SK-N-SH (cell line): ENCODE results near the gene EDARADD. TPM values are rescaled to one million over a fixed set of nuclear protein-coding genes. Genes with fewer than 3 reads are reported as not detected.

Experiments
- CTCF ChIA-PET: fragments of 300-600, 350-600 bp; formaldehyde crosslinking; extraction: SDS; loops from one replicate; lab custom pipeline; 2021; lab: Yijun Ruan, JAX
- POLR2A ChIA-PET: fragments of 350-600 bp; sonication (Branson Sonifier 250); formaldehyde crosslinking; extraction: SDS; loops from one replicate; lab custom pipeline; 2020; ENCODE audit warnings: antibody characterized with exemption, inconsistent platforms; lab: Yijun Ruan, JAX
- DNase-seq: peaks from one replicate; pipeline ENCODE4 v3.0.0; 2012
- H2AFZ ChIP-seq: fragments of 200-600 bp; sonication (generic); 2 replicates; pipeline ENCODE4 v1.8.1; 2016; ENCODE audit warnings: antibody characterized with exemption, mild to moderate bottlenecking, low read depth
- H3F3A ChIP-seq: fragments of 200-600 bp; sonication (generic); replicated peaks from 2 replicates; pipeline ENCODE3; 2016; ENCODE audit warnings: antibody characterized with exemption, mild to moderate bottlenecking; ENCODE audit not compliant: insufficient read depth
- H3K27ac ChIP-seq, 2 experiments: fragments of 200-500 bp in 1 of 2; fragments of 200-600 bp in 1 of 2; sonication (Bioruptor generic) in 1 of 2; sonication (generic), shearing (Covaris generic) in 1 of 2; 2 replicates each; pipeline versions ENCODE4 v1.5.1 to v1.6.1; 2014 to 2016; ENCODE audit warnings: low read depth in 2 of 2, inconsistent platforms in 1 of 2, low read length in 1 of 2, mild to moderate bottlenecking in 1 of 2, mixed read lengths in 1 of 2
- H3K27me3 ChIP-seq: fragments of 200-600 bp; sonication (generic), shearing (Covaris generic); 2 replicates; pipeline ENCODE4 v1.6.1; 2016; ENCODE audit warnings: mixed run types; ENCODE audit not compliant: insufficient read depth
- H3K36me3 ChIP-seq, 2 experiments: fragments of 200-500 bp in 1 of 2; fragments of 200-600 bp in 1 of 2; sonication (Bioruptor generic) in 1 of 2; sonication (generic) in 1 of 2; replicated peaks in 1 of 2; 2 replicates each; pipeline versions ENCODE3 to v1.5.1; 2014 to 2016; ENCODE audit warnings: low read length in 1 of 2, mild to moderate bottlenecking in 1 of 2; ENCODE audit not compliant: insufficient read depth in 2 of 2, control insufficient read depth in 1 of 2
- H3K4me1 ChIP-seq, 2 experiments: fragments of 200-500 bp in 1 of 2; fragments of 200-600 bp in 1 of 2; sonication (Bioruptor generic) in 1 of 2; sonication (generic), shearing (Covaris generic) in 1 of 2; 2 replicates each; pipeline versions ENCODE4 v1.5.1 to v1.6.1; 2014 to 2016; ENCODE audit warnings: low read depth in 1 of 2, low read length in 1 of 2, mixed run types in 1 of 2; ENCODE audit not compliant: insufficient read depth in 2 of 2, control insufficient read depth in 1 of 2
- H3K4me2 ChIP-seq: fragments of 200-600 bp; sonication (generic), shearing (Covaris generic); 2 replicates; pipeline ENCODE4 v1.6.1; 2017; ENCODE audit warnings: mixed run types
- H3K4me3 ChIP-seq, 2 experiments: fragments of 200-500 bp in 1 of 2; fragments of 200-600 bp in 1 of 2; sonication (Bioruptor generic) in 1 of 2; sonication (generic), shearing (Covaris generic) in 1 of 2; 2 replicates each; pipeline versions ENCODE4 v1.5.1 to v1.8.1; 2014 to 2016; ENCODE audit warnings: low read depth in 2 of 2, inconsistent platforms in 1 of 2, low read length in 1 of 2, mild to moderate bottlenecking in 1 of 2, mixed read lengths in 1 of 2, moderate library complexity in 1 of 2
- H3K79me2 ChIP-seq: fragments of 200-600 bp; sonication (generic); 2 replicates; pipeline ENCODE4 v1.8.1; 2017; ENCODE audit warnings: mild to moderate bottlenecking; ENCODE audit not compliant: insufficient read depth
- H3K9ac ChIP-seq: fragments of 200-600 bp; sonication (generic); 2 replicates; pipeline ENCODE4 v1.6.1; 2017; ENCODE audit warnings: mixed run types
- H3K9me2 ChIP-seq: fragments of 200-600 bp; sonication (generic); 2 replicates; pipeline ENCODE4 v1.6.1; 2017; ENCODE audit warnings: mixed run types
- H3K9me3 ChIP-seq: fragments of 200-600 bp; sonication (generic); 2 replicates; pipeline ENCODE4 v1.6.1; 2017; ENCODE audit warnings: mixed run types, mild to moderate bottlenecking, moderate library complexity
- H4K20me1 ChIP-seq: fragments of 200-600 bp; sonication (generic); 2 replicates; pipeline ENCODE4 v1.6.1; 2017; ENCODE audit warnings: mild to moderate bottlenecking, mixed run types; ENCODE audit not compliant: insufficient read depth
- CHD2 ChIP-seq: fragments of 150-350 bp; IDR thresholded peaks from 2 replicates; pipeline ENCODE4 v1.6.1; 2018; ENCODE audit warnings: low read length; ENCODE audit not compliant: partially characterized antibody
- ELF1 ChIP-seq: IDR thresholded peaks from 2 replicates; pipeline ENCODE4 v1.4.0; 2012
- EP300 ChIP-seq, 2 experiments: IDR thresholded peaks; 2 replicates each; pipeline versions ENCODE4 v1.4.0 to v1.6.1; 2012; ENCODE audit warnings: borderline replicate concordance in 1 of 2, low read depth in 1 of 2, low read length in 1 of 2
- EZH2phosphoT487 ChIP-seq: fragments of 200-600 bp; sonication (generic); IDR thresholded peaks from 2 replicates; pipeline ENCODE4 v1.6.1; 2017; ENCODE audit warnings: low read depth, mixed run types, mild to moderate bottlenecking, antibody characterized with exemption, moderate library complexity, borderline replicate concordance
- FOSL2 ChIP-seq: IDR thresholded peaks from 2 replicates; pipeline ENCODE4 v1.4.0; 2012; ENCODE audit warnings: low read depth, mild to moderate bottlenecking, moderate library complexity, borderline replicate concordance
- FOXJ3 ChIP-seq: sonication (generic); formaldehyde crosslinking; IDR thresholded peaks from 2 replicates; pipeline ENCODE4 v1.5.1; 2020; ENCODE audit warnings: mild to moderate bottlenecking, missing genetic modification reagents
- FOXM1 ChIP-seq: IDR thresholded peaks from 2 replicates; pipeline ENCODE4 v1.4.0; 2012; ENCODE audit warnings: low read depth, mild to moderate bottlenecking
- GABPA ChIP-seq: IDR thresholded peaks from 2 replicates; pipeline ENCODE4 v1.4.0; 2012; ENCODE audit warnings: low read depth, mild to moderate bottlenecking
- IRF3 ChIP-seq: fragments of 150-350 bp; IDR thresholded peaks from 2 replicates; pipeline ENCODE4 v1.6.1; 2016; ENCODE audit warnings: mild to moderate bottlenecking, low read depth, low read length
- JUND ChIP-seq: IDR thresholded peaks from 2 replicates; pipeline ENCODE4 v1.4.0; 2012
- MEF2A ChIP-seq: IDR thresholded peaks from 2 replicates; pipeline ENCODE4 v1.4.0; 2012; ENCODE audit warnings: low read depth, borderline replicate concordance
- MXI1 ChIP-seq: IDR thresholded peaks from 2 replicates; pipeline ENCODE4 v1.6.1; 2012; ENCODE audit warnings: mild to moderate bottlenecking, low read depth, low read length, improper control_type of control experiment
- NFIC ChIP-seq: IDR thresholded peaks from 2 replicates; pipeline ENCODE4 v1.4.0; 2012; ENCODE audit warnings: borderline replicate concordance
- NRF1 ChIP-seq: IDR thresholded peaks from 2 replicates; pipeline ENCODE4 v1.6.1; 2012; ENCODE audit warnings: low read depth, mild to moderate bottlenecking, low read length
- RCOR1 ChIP-seq: fragments of 150-350 bp; IDR thresholded peaks from 2 replicates; pipeline ENCODE4 v1.6.1; 2017; ENCODE audit warnings: antibody characterized with exemption, low read length
- REST ChIP-seq: IDR thresholded peaks from 2 replicates; pipeline ENCODE4 v1.6.1; 2012; ENCODE audit warnings: mild to moderate bottlenecking, low read depth, low read length, moderate library complexity
- RFX5 ChIP-seq: IDR thresholded peaks from 2 replicates; pipeline ENCODE4 v1.6.1; 2012; ENCODE audit warnings: mild to moderate bottlenecking, improper control_type of control experiment, low read length
- RXRA ChIP-seq: IDR thresholded peaks from 2 replicates; pipeline ENCODE4 v1.4.0; 2012; ENCODE audit warnings: low read depth, mild to moderate bottlenecking, borderline replicate concordance
- SIN3A ChIP-seq: IDR thresholded peaks from 2 replicates; pipeline ENCODE4 v1.6.1; 2012; ENCODE audit warnings: low read depth, mild to moderate bottlenecking, low read length, moderate library complexity, borderline replicate concordance
- TAF1 ChIP-seq: IDR thresholded peaks from 2 replicates; pipeline ENCODE4 v1.6.1; 2012; ENCODE audit warnings: low read depth, mild to moderate bottlenecking, low read length, moderate library complexity, borderline replicate concordance
- TCF12 ChIP-seq: IDR thresholded peaks from 2 replicates; pipeline ENCODE4 v1.4.0; 2012
- TEAD4 ChIP-seq: IDR thresholded peaks from 2 replicates; pipeline ENCODE4 v1.4.0; 2012; ENCODE audit warnings: mild to moderate bottlenecking, borderline replicate concordance; ENCODE audit not compliant: insufficient read depth
- YY1 ChIP-seq: IDR thresholded peaks from 2 replicates; pipeline ENCODE4 v1.4.0; 2012; ENCODE audit warnings: low read depth, mild to moderate bottlenecking
- WGBS: methylation state at CpG from one replicate; pipeline ENCODE4 v1.1.6; 2017; ENCODE audit warnings: low lambda C conversion rate; 5-methylcytosine and 5-hydroxymethylcytosine counted together
- polyA plus RNA-seq, 3 experiments: library from polyadenylated mRNA; depleted of rRNA; stranded (reverse); fragments of >200 nt; gene quantifications; 2 replicates each; pipeline ENCODE4 v1.2.3, GENCODE V29; 2012

EDARADD gene
- polyA plus RNA-seq, 1 of the 3 experiments (the other 2 are of a cell fraction): not detected

GRCh38 chr1:236438614-236439013 is 44.5 kb downstream of the EDARADD start:
- ChIA-PET CTCF (no interaction called here), POLR2A (no interaction called here)
- no peaks in the 10 kb centered on the region for H3K79me2 ChIP-seq
- no peak overlapping the region for H3K4me3 ChIP-seq
- no peaks in the 10 kb centered on the region for H3K9me2 ChIP-seq
- no peaks in the 10 kb centered on the region for H3K9me3 ChIP-seq
- no peak overlapping the region for H3K27ac ChIP-seq
- no peak overlapping the region for H3K4me2 ChIP-seq
- H3K4me1 ChIP-seq: no peaks in the 10 kb centered on the region
- H4K20me1 ChIP-seq: no peaks in the 10 kb centered on the region
- H2AFZ ChIP-seq: no peak overlapping the region
- no peak for DNase-seq
- TF ChIP-seq FOSL2: no peak
- no peak for TF ChIP-seq RCOR1
- TF ChIP-seq RFX5: no peak
- TF ChIP-seq FOXM1: no peak
- no peak for TF ChIP-seq EZH2phosphoT487
- TF ChIP-seq REST: no peak
- TF ChIP-seq NFIC: no peak
- TF ChIP-seq EP300 (IDR thresholded peaks at IDR 0.05; ENCODE audit: borderline replicate concordance in 1 of 2, low read depth in 1 of 2, low read length in 1 of 2): no peak
- TF ChIP-seq JUND: no peak
- no peak for TF ChIP-seq RXRA
- no peak for TF ChIP-seq CHD2
- no peak for TF ChIP-seq YY1
- TF ChIP-seq TCF12: no peak
- TF ChIP-seq SIN3A: no peak
- TF ChIP-seq MXI1: no peak
- no peak for TF ChIP-seq ELF1
- no peak for TF ChIP-seq TEAD4
- TF ChIP-seq NRF1: no peak
- TF ChIP-seq, all 33 proteins: peak for 0
- Histone ChIP-seq H3F3A (no peaks in the 10 kb centered on the region), H3K9ac (no peak overlapping the region), H3K36me3 (no peaks in the 10 kb centered on the region), H3K27me3 (no peaks in the 10 kb centered on the region)
- WGBS: 50% methylated on average over 9 of the region's 9 CpGs

- H3K79me2 ChIP-seq: no peaks in the 10 kb centered on the region
- 17% methylated on average over 2 of the region's 2 CpGs for WGBS
- TF ChIP-seq REST (no peak), FOXJ3 (CRISPR knock-in tag) (no peak), TAF1 (no peak), GABPA (no peak), RXRA (no peak), EP300 (IDR thresholded peaks at IDR 0.05; ENCODE audit: borderline replicate concordance in 1 of 2, low read depth in 1 of 2, low read length in 1 of 2) (no peak), MEF2A (no peak), IRF3 (no peak)
Measured at GRCh38 chr1:236440373-236440772, 46.3 kb downstream of the EDARADD start.

More at GRCh38 chr1:236440373-236440772, 46.3 kb downstream of the EDARADD start:
- no peak overlapping the region for H3K27ac ChIP-seq
- no peak for DNase-seq
- H3K4me1 ChIP-seq: no peaks in the 10 kb centered on the region
- no peaks in the 10 kb centered on the region for H3K9me2 ChIP-seq
- H4K20me1 ChIP-seq: no peaks in the 10 kb centered on the region
- H2AFZ ChIP-seq: no peak overlapping the region
- no peak overlapping the region for H3K4me2 ChIP-seq
- no peaks in the 10 kb centered on the region for H3K9me3 ChIP-seq
- no peaks in the 10 kb centered on the region for H3F3A ChIP-seq
- ChIA-PET CTCF (no interaction called here), POLR2A (no interaction called here)
- H3K27me3 ChIP-seq: no peaks in the 10 kb centered on the region
- H3K9ac ChIP-seq: no peak overlapping the region
- no peaks in the 10 kb centered on the region for H3K36me3 ChIP-seq
- H3K4me3 ChIP-seq: no peak overlapping the region
